Activated T-cell treated with anti-CD3 and anti-CD28 coated beads, Interleukin-2, amount 50 U/mL, for 1 hour (primary cell): ENCODE measurements around the gene SH2D5.
"Not testable (repeated sequence)": the region's sequence is repeated elsewhere in the genome, so short reads cannot be mapped to it uniquely, and the experiment has no call there.

Experiments used
- DNase-seq: peaks from one replicate; pipeline ENCODE4 v3.0.0-alpha.2; 2020

Gene SH2D5

GRCh38 chr1:20727746-20728316, 4.7 kb downstream of the SH2D5 start:
- no peak for DNase-seq

GRCh38 chr1:20726932-20727745, 5.4 kb downstream of the SH2D5 start:
- DNase-seq, result no peak

GRCh38 chr1:20726118-20726911, 6.2 kb downstream of the SH2D5 start:
- DNase-seq, result no peak

- DNase-seq, result no peak
These were observed 7.0 kb downstream of the SH2D5 start for GRCh38 chr1:20725189-20726117.

GRCh38 chr1:20724364-20725188, 7.9 kb downstream of the SH2D5 start:
- DNase-seq, result no peak

- no peak for DNase-seq
These were observed 8.8 kb downstream of the SH2D5 start for GRCh38 chr1:20723537-20724363.

GRCh38 chr1:20723159-20723536, 9.4 kb downstream of the SH2D5 start:
- no peak for DNase-seq

GRCh38 chr1:20721117-20722061, 11.1 kb downstream of the SH2D5 start:
- DNase-seq, result peak; percentile 9

GRCh38 chr1:20720631-20721091, 11.8 kb downstream of the SH2D5 start:
- DNase-seq, result peak; percentile 2

GRCh38 chr1:20719871-20720620, 12.5 kb downstream of the SH2D5 start:
- DNase-seq, result peak; percentile 13

- DNase-seq, result peak; percentile 15
These were observed 13.2 kb downstream of the SH2D5 start for GRCh38 chr1:20719261-20719660.

GRCh38 chr1:20718343-20718882, 14.1 kb downstream of the SH2D5 start:
- not testable (repeated sequence) for DNase-seq

- peak; percentile 76 for DNase-seq
These were observed 14.8 kb downstream of the SH2D5 start, which contains the start of gene KIF17 for GRCh38 chr1:20717452-20718342. Gene KIF17 (minus strand): TSS chr1:20718007. CDS start chr1:20717706, 301 bp downstream.

GRCh38 chr1:20716232-20716631, 16.3 kb downstream of the SH2D5 start:
- DNase-seq, result no peak

- DNase-seq, result no peak
These were observed 17.1 kb downstream of the SH2D5 start for GRCh38 chr1:20715406-20715805.

GRCh38 chr1:20713440-20713839, 19.1 kb downstream of the SH2D5 start:
- DNase-seq, result no peak

- DNase-seq, result no peak
These were observed 20.3 kb downstream of the SH2D5 start for GRCh38 chr1:20712215-20712577.
